NCI-H1694 (cell line): ENCODE data around the gene PPHLN1.
"Not testable (repeated sequence)": the region's sequence is repeated elsewhere in the genome, so short reads cannot be mapped to it uniquely, and the experiment has no call there.

Experiments
- DNase-seq: peaks from one replicate; lab custom pipeline; 2025; lab: John Stamatoyannopoulos, UW

PPHLN1 gene

DNA sequence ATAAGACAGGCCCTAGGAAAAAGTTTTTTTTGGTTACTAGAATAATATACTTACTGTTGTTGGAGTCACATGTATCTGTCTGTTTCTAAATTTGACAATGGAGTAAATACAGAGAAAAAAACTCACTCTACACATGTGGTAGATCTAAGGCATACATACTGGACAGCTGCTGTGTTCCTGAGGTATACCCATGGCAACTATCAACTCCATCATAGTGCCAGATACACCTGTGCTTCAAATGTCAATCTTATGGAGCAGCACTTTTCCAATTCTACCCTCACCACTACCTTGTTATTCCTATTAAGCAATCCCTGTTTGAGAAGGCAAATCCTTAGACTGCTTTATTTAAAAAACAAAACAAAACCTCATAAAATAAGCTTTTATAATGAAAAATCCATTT is 3.4 kb upstream of the PPHLN1 start:
- DNase-seq, result no peak

DNA sequence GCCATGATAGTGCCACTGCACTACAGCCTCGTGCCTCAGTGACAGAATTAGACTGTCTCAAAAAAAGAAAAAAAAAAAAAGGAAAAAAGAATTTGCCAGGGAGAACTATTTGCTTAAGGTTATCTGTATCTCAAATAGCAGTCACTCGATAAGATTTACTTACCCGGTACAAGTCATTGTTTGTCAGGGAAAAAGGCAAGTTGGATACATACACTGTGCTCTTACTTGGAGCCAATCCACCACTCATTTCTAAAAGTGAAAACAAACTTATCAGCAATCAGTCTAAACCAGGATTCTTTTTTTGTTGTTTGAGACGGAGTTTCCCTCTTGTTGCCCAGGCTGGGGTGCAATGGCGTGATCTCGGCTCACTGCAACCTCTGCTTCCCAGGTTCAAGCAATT is 2.1 kb upstream of the PPHLN1 start:
- DNase-seq, result no peak

DNA sequence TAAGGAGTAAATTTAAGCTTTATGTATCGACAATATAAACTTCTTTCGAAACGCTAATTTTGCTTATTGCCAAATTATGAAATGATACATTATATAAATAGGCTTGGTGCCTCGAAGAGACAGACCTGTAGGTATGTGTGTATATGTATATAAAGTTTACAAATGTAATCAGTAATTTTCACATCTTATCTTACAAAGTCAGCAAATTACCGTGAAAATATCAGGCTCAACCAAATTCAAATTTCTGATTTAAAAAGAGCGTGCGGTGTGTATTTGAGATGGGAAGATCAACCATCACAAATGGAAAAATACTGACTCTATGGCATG is 678 bp upstream of the PPHLN1 start:
- DNase-seq, result no peak

DNA sequence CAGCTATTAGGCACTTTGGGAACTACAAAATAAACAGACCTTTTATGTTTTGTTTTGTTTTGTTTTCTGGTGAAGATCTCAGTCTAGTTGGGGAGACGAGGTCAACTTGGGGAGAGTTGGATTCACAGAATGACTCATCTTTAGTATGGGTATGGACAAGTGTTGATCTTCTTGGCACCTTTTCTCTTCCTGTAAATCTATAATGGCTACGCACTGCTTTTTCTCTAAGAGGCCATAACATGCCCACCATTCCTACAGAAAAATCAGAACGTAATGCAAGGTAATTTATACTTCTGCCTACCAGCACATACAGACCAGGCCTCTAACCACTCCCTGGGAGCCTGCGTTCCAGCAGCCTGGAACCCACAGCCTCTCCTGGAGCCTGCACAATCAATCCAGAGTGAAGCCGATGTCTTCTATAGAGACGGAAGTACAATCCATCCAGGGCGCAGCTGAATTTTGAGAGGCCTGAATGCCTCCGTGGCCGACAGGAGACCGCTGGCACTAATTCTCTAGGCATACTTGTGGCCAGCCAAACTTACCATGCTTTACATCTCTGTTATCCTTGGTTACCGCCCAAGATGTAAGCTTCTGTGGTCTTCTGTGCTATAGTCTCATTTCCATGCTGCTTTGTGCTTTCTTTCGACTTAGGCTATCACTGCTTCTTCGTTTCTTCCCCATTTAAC is 717 bp downstream of the PPHLN1 start:
- DNase-seq, result peak; percentile 1

DNA sequence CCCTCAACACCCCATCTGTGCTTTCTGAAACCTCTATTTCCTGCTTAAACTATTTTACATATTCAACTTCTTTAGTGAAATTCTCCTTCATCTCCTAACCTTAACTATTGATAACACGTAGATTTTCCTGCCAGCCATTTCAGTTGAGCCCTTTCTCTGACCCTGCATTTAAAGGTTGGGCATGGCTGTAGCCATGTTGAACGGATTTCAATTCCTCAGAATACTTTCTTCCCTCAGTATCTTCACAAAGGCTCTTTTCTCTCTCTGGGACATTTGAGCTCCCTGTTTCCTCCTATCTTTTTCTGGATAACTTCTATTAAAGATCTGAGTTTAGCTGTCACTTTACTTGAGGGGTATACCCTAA is 1.2 kb downstream of the PPHLN1 start:
- DNase-seq, result no peak

DNA sequence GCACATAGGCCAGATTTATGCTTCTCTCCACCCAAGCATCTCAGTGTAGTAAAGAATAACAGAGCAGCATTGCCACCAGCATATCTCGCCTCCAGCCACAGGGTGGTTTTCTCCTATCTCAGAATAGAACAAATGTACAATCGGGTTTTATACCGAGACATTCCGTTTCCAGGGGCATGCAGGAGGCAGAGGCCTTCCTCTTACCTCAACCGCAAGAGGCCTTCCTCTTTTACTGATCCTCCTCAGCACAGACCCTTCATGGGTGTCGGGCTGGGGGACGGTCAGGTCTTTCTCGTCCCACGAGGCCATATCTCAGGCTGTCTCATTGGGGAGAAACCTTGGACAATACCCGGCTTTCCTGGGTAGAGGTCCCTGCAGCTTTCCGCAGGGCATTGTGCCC is 4.1 kb downstream of the PPHLN1 start:
- not testable (repeated sequence) for DNase-seq

DNA sequence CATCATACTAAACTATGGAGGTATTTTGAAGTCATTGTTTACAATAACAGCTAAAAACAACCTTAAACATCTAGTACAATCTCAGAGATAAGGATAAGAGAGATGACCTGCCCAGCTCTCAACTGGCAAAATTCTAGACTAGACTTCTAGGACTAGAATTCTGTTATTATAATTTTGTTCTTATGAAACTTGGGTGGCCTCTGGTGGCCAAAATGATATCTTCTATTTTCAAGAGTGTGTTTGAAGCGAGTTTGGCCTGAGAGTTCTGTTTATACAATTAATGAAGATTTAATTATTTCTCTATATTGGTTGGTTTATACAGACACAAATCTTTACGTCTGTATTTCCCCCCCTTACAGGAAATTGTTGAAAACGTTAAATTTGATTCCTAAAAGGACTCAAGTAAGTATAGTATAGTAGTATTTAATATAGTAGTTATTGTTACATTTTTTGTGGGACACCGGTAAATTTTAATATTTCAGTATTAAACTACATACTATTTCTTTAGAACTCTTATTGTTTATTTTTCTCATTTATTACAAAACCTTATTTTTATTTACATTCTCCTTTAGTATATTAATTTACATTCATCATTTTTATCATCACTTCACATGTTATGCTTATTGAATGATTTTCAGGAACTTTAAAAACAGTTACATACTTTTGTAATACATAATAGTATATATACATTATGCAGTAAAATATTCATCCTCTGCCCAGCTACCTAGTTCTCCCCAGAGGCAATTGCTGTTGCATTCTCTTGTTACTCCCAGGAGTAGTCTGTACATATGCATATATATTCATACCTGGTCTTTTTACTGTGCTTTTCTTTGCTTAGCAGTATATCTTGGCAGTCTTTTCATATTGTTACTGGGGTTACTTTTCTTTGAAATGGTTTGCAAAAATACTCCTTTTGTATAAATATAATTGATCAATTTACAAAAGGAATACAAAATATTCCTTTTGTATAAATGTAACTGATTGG is 6.6 kb downstream of the PPHLN1 start:
- peak; percentile 33 for DNase-seq

DNA sequence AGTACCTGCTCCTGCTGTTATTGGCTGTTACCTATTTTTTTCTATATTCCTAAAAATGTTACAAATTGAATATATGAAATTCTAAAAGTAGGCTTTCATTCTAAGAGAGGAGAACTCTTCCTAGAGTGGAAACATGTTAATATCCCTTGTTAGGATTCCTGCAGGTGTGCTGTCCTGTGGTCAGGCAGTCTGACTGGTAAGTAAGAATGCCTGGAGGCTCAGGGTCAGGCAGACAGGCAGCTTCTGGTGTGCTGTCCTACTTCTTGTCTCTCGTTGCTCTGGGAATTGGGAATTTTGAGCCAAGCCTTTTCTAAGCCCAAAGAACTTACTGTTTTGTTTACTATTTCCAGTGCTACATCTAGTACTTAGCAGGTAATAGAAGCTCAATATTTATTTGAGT is 10.3 kb downstream of the PPHLN1 start:
- no peak for DNase-seq

DNA sequence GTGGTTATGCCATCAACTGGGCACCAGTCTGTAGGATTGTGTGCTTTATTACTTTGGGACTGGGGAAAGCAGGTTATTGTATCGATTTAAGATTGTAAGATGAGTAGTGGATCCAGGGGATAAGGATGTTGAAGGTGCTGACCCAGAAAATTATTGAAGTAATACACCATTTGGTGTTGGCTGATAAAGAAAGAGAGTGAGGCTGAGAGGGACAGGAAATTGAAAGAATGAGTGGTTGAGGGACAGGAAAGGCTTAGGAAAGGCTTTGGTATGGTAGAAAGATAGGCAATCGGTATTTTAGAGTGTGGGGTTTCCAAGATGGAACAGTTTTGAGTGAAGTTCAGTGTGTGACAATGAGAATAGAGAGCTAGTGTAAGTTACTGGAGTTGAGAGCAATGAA is 12.3 kb downstream of the PPHLN1 start:
- DNase-seq, result no peak

DNA sequence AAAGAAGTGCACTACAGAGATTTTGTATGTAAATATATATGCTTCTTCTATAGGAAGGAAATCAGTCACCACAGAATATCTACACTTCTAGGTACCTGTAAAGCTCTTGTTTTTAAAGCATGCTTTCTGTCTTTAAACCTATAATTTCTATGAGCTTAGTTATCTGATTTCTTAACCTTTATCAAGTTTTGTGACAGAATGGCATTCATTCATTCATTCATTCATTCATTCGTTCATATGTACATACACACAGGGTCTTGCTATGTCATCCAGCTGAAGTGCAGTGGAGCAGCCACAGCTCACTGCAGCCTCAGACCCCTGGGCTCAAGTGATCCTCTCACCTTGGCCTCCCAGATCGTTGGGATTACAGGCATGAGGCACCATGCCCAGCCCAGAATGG is 16.1 kb downstream of the PPHLN1 start:
- no peak for DNase-seq

DNA sequence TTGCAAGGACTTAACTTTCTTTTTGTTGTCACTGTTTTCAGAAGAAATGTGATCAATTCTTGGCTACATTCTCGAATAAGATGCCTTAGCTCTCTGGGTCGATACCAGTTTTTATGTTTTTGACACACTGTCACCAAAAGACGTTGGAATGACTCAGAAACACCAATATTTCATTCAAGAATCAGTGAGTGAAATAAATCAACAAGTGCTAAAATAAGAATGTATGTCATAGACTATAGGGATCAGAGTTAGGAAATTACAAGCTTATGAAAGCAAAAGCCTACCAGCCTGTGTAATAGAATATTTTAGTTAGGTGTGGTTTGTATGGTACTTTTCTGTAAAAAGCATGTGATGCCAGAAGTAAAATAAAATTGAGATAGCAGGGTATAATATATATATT is 17.8 kb downstream of the PPHLN1 start:
- no peak for DNase-seq

DNA sequence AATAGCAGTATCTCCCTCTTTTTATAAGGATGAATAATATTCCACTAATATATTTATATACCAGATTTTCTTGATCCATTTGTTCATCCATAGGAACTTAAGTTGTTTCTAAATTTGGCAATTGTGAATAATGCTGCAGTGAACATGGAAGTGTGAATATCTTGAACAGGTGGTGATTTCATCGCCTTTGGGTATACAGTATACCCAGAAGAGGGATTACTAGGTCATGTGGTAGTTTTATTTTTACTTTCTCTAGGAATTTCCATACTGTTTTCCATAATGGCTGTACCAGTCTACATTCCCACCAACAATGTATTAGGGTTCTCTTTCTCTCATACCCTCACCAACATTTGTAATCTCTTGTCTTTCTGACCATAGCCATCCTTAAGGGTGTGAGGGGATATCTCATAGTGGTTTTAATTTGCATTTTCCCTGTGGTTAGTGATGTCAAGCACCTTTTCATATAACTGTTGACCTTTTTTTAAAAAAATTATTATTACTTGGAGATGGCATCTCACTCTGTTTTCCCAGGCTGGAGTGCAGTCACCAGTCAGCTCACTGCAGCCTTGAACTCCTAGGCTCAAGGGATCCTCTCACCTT is 20.5 kb downstream of the PPHLN1 start:
- no peak for DNase-seq

DNA sequence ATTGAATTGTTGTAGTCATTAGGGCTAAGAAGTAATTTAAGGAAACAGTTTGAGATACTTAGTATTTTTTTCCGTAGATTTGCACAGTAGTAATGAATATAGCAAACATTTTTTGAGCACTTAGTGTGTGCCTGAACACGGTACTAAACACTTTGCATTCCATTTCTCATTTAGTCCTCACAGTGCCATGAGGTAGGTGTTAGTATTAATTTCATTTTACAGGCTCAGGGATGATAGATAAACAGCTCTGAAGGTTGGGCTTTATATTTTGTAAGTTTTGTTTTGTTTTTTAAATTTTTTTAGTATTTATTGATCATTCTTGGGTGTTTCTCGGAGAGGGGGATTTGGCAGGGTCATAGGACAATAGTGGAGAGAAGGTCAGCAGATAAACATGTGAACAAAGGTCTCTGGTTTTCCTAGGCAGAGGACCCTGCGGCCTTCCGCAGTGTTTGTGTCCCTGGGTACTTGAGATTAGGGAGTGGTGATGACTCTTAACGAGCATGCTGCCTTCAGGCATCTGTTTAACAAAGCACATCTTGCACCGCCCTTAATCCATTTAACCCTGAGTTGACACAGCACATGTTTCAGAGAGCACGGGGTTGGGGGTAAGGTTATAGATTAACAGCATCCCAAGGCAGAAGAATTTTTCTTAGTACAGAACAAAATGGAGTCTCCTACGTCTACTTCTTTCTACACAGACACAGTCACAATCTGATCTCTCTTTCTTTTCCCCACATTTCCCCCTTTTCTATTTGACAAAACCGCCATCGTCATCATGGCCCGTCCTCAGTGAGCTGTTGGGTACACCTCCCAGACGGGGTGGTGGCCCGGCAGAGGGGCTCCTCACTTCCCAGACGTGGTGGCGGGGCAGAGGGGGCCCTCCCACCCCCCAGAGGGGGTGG is 23.4 kb downstream of the PPHLN1 start:
- not testable (repeated sequence) for DNase-seq

DNA sequence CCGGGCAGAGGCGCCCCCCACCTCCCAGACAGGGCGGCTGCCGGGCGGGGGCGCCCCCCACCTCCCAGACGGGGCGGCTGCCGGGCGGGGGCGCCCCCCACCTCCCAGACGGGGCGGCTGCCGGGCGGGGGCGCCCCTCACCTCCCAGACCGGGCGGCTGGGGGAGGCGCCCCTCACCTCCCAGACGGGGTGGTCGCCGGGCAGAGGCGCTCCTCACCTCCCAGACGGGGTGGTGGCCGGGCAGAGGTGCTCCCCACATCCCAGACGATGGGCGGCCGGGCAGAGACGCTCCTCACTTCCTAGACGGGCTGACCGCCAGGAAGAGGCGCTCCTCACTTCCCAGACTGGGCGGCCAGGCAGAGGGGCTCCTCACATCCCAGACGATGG is 24.0 kb downstream of the PPHLN1 start:
- DNase-seq, result not testable (repeated sequence)

DNA sequence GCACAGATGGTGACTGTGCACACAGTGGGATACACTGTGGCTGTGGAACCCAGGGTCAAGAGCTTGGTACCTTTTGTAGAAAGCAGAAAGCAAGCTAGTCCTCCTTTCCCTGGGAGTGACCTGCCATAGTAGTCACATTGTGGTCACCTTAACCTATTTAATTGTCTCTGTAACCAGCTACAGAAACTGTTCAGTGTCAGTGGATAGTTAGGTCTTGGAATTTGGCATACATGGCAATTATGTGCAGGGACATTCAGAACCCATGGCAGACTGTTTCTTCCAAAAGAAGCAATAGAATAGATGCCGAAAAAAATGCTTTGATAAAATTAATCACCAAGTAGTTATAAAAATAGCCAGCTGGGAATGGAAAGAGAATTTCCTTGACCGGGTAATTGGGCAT is 30.4 kb downstream of the PPHLN1 start:
- no peak for DNase-seq

DNA sequence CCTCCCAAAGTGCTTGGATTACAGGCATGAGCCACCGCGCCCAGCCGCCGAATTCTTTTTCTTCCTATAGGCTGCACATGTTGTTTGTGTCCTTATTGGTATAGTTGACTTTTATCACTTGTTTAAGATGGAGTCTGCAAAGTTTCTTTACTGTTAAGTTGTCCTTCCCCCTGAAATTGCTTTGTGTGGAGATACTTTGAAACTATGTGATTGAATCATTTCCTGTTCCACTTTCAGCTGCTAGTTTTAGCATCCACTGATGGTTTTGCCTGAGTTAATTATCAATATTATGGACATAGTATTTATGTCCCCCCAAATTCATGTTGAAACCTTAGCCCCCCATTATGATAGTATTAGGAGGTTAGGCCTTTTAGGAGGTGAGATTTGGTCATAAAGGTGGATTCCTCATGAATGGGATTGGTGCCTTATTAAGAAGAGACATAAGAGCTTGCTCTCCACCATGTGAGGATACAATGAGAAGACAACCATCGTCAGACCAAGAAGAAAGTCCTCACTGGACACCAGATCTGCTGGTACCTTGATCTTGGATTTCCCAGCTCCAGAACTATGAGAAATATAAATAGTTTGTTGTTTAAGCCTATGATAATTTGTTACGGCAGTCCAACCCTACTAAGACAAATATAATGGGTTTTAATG is 34.9 kb downstream of the PPHLN1 start:
- DNase-seq, result no peak

DNA sequence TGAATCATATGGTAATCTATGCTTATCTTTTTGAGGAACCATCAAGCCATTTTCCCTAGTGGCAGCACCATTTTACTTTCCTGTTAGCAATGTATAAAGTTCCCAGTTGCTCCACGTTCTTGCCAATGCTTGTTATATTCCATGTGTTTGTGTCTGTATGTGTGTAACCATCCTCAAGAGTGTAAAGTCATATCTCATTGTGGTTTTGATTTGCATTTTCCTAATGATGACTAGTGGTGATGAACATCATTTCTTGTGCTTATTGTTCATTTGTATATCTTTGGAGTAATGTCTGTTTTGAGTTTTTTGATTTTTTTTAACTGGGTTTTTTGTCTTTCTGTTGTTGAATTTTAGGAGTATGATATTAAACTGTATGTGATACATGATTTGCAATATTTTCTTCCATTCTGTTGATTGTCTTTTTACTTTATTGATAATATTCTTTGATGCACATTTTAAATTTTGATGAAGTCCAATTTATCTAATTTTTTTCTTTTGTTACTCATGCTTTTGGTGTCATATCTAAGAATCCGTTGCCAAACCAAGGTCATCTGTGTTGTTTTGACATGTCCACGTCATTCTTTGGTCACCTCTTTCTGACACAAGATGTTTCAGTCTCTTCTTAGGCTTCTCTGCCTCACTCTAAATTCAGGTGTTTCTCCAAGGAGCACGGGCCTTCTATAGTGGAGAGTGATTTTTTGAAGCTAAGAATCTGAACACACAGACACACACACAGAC is 36.1 kb downstream of the PPHLN1 start:
- DNase-seq, result no peak

DNA sequence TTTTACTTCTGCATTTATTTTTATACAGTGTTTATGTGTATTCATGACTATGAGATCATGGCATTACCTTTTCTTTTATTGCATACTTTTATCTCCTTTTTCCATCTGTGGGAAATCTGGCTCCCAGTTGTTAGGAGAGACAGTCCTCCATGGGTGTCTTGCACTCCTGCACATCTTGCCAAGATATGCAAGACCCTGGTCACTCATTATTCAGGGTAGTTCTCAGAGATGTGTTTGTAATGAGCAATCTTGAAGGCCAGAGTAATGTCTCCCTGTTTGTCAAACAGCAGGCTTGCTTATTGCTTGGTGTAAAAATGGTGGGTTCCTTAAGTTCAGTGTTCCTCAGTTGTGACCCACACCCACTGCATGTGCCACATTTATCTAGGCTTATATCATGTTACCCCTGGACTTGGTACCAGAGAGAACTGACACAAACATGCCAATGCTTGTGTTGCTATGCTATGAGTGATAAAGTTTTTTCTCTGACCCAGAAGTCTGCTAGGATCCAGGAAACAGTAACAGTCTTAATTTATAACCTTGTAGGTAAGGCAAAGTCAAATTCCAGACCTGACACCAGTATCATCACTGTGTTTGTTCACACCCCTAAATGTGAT is 36.8 kb downstream of the PPHLN1 start:
- DNase-seq, result no peak

DNA sequence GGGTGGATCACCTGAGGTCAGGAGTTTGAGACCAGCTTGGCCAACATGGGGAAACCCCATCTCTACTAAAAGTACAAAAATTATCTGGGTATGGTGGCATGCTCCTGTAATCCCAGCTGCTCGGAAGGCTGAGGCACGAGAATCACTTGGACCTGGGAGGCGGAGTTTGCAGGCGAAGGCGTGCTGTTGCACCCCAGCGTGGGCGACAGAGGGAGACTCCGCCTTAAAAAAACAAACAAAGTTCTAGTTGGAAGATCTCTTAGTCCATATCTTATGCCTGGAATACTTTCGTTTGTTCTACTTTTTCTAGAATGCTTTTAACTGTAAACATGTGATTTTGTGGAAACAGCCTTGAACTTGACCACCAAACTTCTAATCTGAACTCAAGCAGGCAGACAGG is 38.7 kb downstream of the PPHLN1 start:
- DNase-seq, result no peak

DNA sequence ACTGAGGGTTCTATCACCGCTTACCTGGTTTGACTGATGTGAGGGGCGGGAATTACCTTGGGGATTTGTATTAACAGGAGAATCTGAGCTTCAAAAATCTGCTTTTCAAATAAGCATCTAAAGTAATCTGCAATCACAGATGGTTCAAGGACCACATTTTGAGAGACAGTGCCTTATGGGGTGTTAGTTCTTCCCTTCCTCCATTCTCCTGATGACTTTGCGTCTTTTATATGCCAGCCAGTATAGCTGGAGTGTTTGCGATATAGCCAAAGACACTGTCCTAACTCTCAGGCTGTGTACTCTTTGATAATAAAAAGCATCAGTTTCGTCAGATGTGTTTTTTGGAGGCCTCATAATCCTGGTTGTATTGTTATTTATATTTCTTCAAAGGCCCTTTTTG is 39.5 kb downstream of the PPHLN1 start:
- DNase-seq, result no peak
